C4-2B (cell line): ENCODE data around the gene RALBP1.

Experiments
- CTCF ChIP-seq: fragments of 450-650 bp; conservative IDR thresholded peaks from 2 replicates; pipeline ENCODE4 v1.5.1; 2017; ENCODE audit warnings: mild to moderate bottlenecking
- ZFX ChIP-seq: fragments of 450-650 bp; IDR thresholded peaks from 2 replicates; pipeline ENCODE4 v1.6.1; 2017

GRCh38 chr18:9437021-9437437 is 38.3 kb upstream of the RALBP1 start:
- TF ChIP-seq CTCF (no peak), ZFX (no peak)
